SH-SY5Y (cell line): ENCODE measurements around the gene LTBP1.

Experiments
- GATA2 ChIP-seq: IDR thresholded peaks from 2 replicates; pipeline ENCODE4 v1.6.1; 2011; ENCODE audit warnings: mild to moderate bottlenecking, low read depth, low read length
- GATA3 ChIP-seq: IDR thresholded peaks from 2 replicates; pipeline ENCODE4 v1.6.1; 2011; ENCODE audit warnings: low read depth, mild to moderate bottlenecking, low read length, moderate library complexity

The LTBP1 gene

DNA sequence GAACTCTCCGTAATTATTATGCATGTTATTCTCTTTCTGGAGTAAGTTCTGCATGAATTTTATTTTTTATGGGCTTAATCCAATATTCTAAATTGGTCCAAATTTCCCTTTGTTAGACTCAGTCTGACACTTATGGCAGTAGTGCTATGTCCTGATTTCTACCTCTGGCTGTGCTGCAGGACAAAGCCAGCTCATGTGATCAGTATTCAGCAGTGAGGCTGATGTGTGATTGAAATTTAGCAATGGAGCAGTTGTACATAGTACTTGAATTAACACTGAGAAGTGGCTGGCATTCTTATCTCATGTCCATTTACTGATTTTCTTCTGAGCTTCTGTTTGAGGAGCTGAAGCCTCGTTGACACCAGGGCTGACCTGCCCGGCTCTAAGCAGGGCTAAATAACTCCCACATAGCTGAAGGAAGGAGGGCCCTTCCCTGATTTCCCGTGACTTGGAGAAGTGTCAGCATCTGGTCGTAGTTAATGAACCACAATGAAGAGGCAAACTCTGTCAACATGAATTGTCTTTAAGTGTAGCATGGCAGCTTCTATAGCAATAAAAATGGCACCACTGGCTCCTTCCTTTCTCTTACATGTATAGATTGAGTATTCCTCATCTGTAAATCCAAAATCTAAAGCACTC, 370.7 kb downstream of the LTBP1 start:
- TF ChIP-seq GATA2 = no peak
- no peak for TF ChIP-seq GATA3

DNA sequence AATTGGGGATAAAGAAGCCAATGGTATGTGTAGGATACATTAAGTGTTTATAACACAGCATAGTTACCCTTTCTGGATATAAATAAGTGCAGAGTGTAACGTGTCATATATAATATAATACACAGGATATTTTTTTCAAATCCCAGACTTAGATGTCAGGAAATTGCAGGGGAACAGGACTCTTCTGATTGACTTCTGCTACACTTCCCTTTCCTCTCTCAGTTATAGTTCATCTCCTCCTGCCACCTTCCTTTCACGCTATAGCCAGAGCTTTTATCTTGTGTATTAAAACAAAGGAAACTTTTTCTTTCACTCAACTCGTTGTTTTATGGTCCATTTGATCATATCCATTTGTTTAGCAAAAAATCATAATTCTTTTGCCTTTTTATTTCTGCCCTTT, 371.7 kb downstream of the LTBP1 start:
- TF ChIP-seq GATA2 (no peak), GATA3 (no peak)

DNA sequence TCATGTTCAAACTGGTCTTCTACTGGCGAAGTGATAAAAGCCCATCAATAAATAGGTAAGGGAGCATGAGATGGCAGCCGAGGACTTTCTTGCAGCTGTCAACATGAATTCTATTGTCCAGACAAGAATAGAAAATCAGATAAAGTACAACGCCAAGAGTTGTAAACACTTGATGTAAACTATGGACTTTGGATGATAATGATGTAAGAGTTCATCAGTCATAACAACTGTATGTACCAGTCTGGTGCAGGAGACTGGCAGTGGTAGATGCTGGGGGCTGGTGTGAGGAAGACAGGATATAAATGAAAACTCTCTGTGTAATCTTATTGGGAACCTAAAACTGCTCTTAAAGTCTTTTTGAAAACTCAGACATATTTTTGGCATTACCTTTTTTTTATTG, 373.8 kb downstream of the LTBP1 start:
- TF ChIP-seq GATA3 (no peak), GATA2 (no peak)

DNA sequence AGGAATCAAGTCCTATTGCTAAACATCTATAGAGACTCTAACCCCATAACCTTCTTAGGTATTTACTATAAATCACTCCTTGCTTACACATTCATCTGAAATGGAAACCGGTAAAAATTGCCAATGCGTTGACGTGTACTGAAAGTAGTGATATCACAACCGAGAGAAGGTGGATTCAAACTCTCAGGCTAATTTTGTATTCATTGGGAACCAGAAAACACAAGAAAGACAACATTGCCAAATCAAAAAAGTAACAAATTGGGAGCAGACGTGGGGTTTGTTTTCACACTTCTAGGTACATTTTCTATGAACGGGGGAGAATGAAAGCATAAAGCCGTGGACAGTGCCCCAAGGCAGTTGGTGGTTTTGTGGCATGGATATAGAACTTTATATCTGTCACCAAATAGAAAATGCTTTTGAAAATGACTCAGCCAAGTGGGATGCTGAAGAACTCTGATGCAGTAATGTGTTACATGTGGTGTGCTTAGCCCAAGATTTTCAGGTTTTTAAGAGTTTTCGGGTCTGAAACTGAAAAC, 374.6 kb downstream of the LTBP1 start:
- TF ChIP-seq GATA3 = no peak
- TF ChIP-seq GATA2 = no peak

DNA sequence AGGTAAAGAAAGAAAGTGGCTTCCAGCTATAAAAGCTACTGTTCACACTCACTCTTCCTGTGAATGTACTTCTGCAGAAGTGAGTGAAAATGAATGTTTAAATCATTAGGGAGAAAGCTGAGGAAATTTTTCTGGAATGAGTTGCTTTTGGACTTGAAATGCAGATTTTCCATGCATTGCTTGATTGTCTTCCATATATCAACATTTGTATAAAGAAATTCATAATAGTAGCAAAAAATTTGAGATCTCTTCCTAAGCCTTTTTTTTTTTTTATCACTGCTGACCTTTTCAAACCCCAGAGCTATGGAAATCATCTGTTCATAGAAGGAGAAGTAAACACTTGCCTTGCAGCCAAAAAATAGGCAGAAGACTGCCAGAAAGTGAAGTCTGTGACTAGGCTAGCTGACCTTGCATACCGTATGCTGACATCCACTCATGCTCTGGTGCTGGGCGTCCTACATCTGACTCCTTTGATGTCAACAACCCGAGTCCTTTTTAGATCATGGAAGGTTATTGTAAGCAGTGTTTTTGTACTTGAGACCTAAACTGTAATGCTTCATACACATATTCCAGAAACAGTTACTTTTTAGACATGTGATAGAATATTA, 375.2 kb downstream of the LTBP1 start:
- TF ChIP-seq GATA2 (no peak), GATA3 (no peak)

DNA sequence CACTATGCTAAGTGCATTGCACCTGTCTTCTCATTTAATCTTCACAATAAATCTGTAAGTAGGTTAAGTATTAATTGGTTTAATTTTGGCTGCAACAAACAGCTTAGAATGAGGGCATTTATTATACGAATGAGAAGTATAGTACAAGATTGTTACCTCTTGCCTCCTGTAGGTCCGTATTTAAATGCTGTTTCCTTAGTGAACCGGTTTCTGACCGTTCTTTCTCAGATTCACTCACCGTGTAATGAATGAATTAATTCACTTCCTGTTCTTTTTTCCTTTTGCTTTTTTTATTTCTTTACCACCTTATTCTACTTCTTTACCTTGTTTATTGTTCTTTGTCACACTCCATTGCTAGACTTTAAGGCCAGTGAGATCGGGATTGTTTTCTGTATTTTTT, 375.9 kb downstream of the LTBP1 start:
- TF ChIP-seq GATA2 (no peak), GATA3 (no peak)

DNA sequence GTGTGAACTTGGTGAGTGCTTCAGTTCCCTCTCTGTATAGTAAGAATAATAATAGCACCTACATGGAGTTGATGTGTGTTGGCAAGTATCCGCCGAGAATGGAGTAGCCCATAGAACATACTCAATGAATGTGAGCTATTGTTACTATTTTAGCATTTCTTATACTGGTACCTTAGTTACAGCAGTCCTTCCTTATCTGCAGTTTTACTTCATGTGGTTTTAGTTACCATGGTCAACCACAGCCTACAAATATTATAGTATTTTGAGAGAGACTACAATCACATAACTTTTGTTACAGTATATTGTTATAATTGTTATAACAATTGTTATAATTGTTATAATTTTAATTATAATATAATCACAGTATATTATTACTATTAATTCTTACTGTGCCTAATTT, 377.2 kb downstream of the LTBP1 start:
- TF ChIP-seq GATA3 (no peak), GATA2 (no peak)

DNA sequence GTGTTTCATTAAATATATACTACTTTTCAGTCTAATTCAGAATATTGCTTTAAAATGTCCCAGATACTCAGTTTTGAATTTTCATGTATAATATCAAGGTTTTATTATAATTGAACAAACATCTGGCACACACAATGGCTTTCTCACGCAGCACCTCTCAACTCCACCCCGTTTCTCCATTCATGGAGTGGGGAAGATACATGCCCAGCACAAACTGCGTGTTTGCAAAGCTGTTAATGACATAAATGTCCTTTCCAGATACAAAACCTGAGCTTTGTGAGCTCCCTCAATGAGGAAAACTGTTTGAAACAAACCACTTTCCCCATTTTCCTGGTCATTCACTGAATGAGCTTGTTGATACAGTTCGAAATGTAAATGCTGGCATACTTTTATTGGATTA, 379.3 kb downstream of the LTBP1 start:
- TF ChIP-seq GATA2 = no peak
- TF ChIP-seq GATA3 = no peak

DNA sequence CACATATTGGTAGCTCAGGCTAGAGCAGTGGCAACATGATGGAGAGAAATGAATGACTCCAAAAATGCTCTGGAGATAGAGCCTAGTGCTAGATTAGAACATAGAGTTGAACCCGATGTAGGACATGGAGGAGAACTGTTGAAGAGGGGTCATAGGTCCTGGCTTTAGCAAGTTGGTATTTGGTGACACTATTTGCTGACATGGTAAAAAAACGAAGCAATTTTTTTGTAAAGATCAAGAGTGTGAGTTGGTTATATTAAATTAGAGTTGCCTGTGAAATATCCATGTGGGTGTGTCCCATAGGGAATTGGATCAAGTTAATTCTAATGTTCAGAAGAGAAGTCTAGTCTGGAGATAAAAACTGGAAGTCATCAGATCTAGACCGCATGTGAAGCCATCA, 386.7 kb downstream of the LTBP1 start:
- TF ChIP-seq GATA2 (no peak), GATA3 (no peak)

DNA sequence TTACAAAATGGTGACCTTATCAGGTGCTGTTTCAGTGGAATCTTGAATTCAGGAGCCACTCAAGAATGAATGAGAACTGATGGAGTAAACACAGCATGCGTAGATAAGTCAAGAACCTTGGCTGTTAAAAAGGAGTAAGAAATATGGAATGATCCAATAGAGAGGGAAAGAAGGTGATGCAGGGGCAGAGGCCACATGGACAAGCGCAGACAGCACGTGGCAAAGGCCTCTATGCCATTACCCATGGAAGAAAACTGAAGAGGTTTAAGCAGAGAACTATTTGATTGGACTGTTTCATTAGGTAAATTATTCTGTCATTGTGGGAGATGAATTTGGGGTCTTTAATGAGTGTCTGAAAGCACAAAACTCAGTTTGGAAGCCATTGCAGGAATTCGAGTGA, 387.3 kb downstream of the LTBP1 start:
- TF ChIP-seq GATA2 (no peak), GATA3 (no peak)

DNA sequence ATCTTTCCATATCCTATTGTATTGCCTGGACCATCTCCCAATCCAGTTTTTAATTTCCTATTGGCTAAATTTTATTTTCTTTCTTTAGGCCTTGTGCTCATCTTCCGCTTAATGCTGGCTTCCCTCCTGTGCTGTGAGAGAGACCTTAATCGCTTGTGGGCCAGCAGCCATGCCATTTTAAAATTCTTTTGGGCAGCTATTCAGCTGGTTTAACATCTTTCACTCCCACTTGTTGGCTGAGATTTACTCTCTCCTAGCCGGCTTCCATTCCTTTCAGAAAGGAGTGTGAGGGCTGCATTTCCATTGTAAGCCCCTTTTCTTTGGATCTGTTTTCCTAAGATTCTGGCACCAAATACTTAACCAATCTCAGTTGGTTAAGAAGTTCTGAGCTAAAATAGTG, 388.8 kb downstream of the LTBP1 start:
- TF ChIP-seq GATA2 (no peak), GATA3 (no peak)

DNA sequence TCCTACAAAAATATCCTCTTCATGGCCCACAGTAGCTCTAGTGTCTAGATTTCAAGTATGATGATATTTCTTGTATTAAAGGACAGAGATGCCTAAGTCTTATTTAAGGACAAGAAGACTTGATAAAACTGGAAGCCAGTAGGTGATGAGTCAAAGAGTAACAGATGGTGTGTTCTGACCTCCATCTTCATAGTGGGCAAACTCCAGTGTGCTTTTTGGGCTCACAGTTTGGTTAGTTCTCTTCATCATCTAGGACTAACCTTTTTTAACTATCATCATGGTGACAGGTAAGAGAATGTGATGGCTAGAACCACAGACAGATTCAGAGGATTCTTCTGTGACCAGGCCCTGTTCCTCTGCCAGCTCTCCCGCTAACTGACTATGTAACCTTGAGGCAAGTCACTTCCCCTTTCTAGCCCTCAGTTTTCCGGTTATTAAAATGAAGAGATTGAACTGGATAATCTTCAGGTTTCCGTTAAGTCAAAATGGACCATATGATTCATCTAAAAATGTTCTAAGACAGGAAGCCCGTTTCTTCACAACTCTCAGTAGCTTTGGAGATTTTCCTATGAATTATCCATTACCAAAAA, 389.4 kb downstream of the LTBP1 start:
- TF ChIP-seq GATA3 (no peak), GATA2 (no peak)

DNA sequence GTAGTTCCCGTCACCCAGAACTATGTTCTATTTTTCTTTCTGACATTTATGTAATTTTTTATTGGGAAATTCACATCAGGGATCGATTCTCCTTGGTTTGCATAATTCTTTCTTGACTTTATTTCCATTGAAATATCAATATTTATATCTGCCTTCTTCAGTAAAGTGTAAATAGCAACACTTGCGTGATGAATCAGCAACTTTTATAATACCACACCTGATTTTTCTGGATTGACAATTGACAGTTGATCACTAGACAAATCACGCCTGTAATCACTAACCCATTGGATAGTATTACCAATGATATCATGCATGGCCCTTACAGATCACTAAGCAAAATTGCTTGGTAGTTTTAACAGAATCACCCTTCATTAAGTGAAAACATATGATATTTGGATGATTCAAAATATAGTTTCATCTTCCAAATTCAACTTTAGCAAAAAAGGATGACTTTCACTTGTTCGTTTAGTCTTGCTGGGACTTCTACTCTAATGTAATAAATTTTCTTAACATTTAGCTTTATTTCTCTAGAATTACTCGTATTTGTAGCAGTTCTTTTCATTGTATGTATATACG, 390.7 kb downstream of the LTBP1 start:
- no peak for TF ChIP-seq GATA3
- TF ChIP-seq GATA2 = no peak

DNA sequence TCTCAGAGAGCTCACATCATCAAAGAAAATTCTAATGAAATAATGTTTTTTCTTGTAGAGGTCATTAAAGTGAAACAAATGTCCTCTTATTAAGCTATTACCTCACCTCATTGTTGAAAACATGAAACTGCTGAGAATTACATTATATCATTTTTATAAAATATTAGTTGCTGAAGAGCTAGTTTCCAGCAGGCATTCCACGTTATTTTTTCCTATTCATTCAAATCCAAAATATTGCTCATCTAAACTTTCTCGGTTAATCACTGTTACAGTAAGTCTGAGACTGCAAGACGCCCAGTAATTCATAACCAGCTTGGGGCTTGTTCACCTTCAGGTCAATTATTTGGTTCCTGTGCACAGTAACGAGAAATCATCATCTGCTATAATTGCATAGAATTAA, 391.2 kb downstream of the LTBP1 start:
- TF ChIP-seq GATA3 = no peak
- no peak for TF ChIP-seq GATA2

DNA sequence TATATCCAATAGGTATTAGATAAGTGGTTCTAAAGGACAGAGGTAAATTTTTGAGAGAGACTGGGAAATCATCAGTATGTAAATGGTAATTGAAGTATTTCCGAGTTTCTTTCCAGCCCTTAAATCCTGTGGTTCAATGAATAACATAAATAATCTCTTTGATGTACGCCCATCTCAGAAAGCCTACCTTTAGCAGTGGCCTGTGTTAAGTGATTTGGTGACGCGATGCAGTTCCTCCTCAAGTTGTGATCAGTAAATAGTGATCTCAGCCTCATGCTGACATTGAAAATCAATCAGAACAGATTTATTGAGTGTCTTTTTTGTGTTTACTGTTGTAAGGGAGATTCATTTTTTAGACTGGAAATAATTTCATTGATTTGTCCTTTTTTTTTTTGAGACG, 392.5 kb downstream of the LTBP1 start:
- TF ChIP-seq GATA2 = no peak
- no peak for TF ChIP-seq GATA3

DNA sequence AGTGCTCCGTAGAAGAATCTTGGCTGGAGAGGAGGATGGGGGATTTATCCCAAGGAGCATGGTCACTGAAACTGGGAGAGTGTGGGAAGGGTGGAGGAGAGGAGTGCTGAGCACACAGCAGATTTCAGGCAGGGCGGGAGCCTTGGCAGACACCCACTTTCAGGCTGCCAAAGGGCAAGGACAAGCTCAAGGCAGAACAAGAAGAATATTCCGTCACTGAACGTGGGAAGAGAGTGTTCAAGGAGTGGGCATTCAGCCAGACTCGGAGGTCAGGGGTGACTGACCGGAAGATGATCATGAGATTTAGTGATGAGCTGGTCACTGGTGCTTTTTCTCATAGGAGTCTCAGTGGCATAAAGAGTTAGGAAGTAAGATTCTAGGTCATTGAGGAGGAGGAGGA, 393.5 kb downstream of the LTBP1 start:
- TF ChIP-seq GATA2 (no peak), GATA3 (no peak)
